Measurements from ENCODE around the gene CBY3.
"Not testable (repeated sequence)": the region's sequence is repeated elsewhere in the genome, so short reads cannot be mapped to it uniquely, and the experiment has no call there.

CBY3 gene

GRCh38 chr5:179680780-179681401 lies at the start of gene CBY3:
Gene CBY3, minus strand, starts transcription at chr5:179681034. Its CDS starts 116 bp downstream, at chr5:179680918.
- no peak for DNase-seq

- no peak for DNase-seq
These were observed 49.5 kb upstream of the CBY3 start for GRCh38 chr5:179730356-179730755.

GRCh38 chr5:179729727-179730126 lies 48.9 kb upstream of the CBY3 start:
- no peak for DNase-seq

- DNase-seq, result no peak
These were observed 48.5 kb upstream of the CBY3 start for GRCh38 chr5:179729303-179729702.

GRCh38 chr5:179727106-179727505 lies 46.3 kb upstream of the CBY3 start:
- DNase-seq, result no peak

- no peak for DNase-seq
These were observed 43.3 kb upstream of the CBY3 start for GRCh38 chr5:179724163-179724562.

GRCh38 chr5:179720222-179720621 lies 39.4 kb upstream of the CBY3 start:
- no peak for DNase-seq

GRCh38 chr5:179716286-179716685 lies 35.5 kb upstream of the CBY3 start:
- no peak for DNase-seq

- DNase-seq, result no peak
These were observed 19.6 kb upstream of the CBY3 start for GRCh38 chr5:179700401-179700918.

GRCh38 chr5:179699616-179700237 lies 18.9 kb upstream of the CBY3 start:
- DNase-seq, result peak in 1 of 2 experiments; percentile 37

GRCh38 chr5:179698935-179699615 lies 18.2 kb upstream of the CBY3 start, which contains the start of gene CANX:
Gene CANX, plus strand, starts transcription at chr5:179698967. Its CDS starts 6,715 bp downstream, at chr5:179705682.
- no peak for DNase-seq

GRCh38 chr5:179697993-179698934 lies 17.4 kb upstream of the CBY3 start:
- peak; percentile 99 for DNase-seq

- not testable (repeated sequence) for DNase-seq
These were observed 16.7 kb upstream of the CBY3 start for GRCh38 chr5:179697543-179697942.

GRCh38 chr5:179697108-179697507 lies 16.3 kb upstream of the CBY3 start:
- no peak for DNase-seq

GRCh38 chr5:179696603-179697002 lies 15.8 kb upstream of the CBY3 start:
- DNase-seq, result no peak

- no peak for DNase-seq
These were observed 13.7 kb upstream of the CBY3 start for GRCh38 chr5:179694561-179694960.

GRCh38 chr5:179689212-179689611 lies 8.4 kb upstream of the CBY3 start:
- not testable (repeated sequence) for DNase-seq

GRCh38 chr5:179680014-179680779 lies 637 bp downstream of the CBY3 start:
- DNase-seq, result no peak

- DNase-seq, result peak in 1 of 2 experiments; percentile 37
These were observed 1.7 kb downstream of the CBY3 start for GRCh38 chr5:179679014-179679674.

GRCh38 chr5:179678223-179679013 lies 2.4 kb downstream of the CBY3 start:
- DNase-seq, result peak; percentile 95 to 96

All from NCI-H2081 (cell line).